Measurements from ENCODE around the gene DIP2A. TPM values are rescaled to one million over a fixed set of nuclear protein-coding genes. Genes with fewer than 3 reads are reported as not detected.

The DIP2A gene
- total RNA-seq, 6 experiments from 2014 or later = 20.0 to 24.1 (median 21.7) TPM

DNA sequence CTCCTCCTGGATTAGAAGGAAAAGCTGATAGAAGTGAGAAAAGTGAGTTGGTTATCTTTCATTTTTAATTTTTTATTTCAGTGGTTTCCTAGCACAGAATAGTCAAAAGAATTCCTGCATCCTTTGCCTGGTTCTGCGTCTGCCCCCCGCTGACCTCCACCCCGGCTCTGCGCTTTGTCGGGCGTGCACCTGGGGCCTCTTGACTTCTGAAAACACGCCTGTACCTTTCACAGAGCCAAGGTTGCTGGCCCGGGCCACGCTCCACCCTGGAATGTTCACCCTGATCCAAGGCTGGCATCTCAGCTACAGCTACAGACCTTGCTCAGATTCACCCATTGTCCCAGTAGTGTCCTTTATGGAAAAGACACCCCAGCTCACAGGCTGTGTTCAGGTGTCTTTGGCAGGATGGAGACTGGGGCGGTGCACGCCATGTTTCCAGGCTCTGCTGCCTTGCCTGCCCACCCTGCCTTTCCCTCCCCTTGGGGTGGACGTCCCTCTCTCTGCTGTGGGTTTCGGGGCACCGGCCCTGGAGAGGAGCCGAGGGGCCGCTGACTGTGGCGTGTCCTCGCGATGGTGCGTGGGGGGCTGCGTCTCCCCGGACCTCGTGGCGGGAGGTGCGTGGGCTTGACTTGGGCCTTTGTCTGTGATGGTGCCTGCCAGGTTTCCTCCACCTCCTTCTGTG lies 40.3 kb upstream of the DIP2A start:
- Mint-ChIP-seq H3K36me3 (ENCODE audit: low read depth) (peaks cover 17% of the 10 kb centered on the region), H3K4me1 (ENCODE audit: low read depth) (no peaks in the 10 kb centered on the region), H3K27me3 (ENCODE audit: insufficient read depth) (no peaks in the 10 kb centered on the region), H3K4me3 (no peak overlapping the region), H3K27ac (no peak overlapping the region), H3K9me3 (no peaks in the 10 kb centered on the region)
- DNase-seq = no peak
- TF ChIP-seq, protein P1, sequence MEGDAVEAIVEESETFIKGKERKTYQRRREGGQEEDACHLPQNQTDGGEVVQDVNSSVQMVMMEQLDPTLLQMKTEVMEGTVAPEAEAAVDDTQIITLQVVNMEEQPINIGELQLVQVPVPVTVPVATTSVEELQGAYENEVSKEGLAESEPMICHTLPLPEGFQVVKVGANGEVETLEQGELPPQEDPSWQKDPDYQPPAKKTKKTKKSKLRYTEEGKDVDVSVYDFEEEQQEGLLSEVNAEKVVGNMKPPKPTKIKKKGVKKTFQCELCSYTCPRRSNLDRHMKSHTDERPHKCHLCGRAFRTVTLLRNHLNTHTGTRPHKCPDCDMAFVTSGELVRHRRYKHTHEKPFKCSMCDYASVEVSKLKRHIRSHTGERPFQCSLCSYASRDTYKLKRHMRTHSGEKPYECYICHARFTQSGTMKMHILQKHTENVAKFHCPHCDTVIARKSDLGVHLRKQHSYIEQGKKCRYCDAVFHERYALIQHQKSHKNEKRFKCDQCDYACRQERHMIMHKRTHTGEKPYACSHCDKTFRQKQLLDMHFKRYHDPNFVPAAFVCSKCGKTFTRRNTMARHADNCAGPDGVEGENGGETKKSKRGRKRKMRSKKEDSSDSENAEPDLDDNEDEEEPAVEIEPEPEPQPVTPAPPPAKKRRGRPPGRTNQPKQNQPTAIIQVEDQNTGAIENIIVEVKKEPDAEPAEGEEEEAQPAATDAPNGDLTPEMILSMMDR (IDR thresholded peaks at IDR 0.05) = no peak

DNA sequence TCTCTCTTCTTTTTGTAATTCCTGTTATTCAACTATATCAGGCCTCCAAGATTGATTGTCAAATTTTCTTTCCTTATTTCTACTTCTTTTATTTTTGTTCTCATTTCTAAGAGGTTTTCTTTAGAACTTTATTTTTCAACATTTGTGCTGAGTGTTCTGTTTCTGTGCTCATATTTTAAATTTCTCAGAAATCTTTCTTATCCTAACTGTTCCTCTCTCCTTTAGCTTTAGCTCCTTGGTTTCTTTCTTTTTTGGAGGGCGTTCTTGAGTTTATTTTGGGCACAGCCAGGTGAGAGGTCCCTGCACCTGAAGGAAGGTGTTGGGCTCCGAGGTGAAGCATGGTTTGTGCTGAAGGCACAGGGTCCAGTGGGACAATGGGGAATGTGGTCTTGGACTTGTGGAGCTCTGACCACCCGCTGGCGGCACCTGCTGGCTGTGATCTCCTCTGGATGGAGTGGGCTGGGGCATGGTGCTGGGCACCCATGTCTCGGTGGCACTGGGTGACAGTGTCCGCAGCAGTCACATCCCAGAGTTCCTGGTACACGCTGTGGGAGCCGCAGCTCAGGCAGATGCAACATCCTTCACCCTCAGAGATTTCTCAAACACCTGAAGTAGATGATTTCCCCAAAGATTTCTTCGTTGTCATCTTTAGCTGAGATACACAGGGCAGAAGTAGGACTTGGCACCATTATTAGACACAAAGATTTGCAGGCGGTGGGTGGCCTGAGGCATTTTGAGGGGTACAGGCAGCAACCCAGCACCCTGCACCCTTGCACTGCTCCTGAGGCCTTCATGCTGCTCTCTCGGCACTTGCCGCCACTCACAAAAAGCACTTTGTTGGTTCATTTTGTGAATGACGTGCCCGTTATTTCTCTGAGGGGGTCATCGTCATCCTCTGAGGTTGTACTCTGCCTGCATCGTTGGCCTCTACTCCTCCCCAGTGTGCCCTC lies 38.2 kb upstream of the DIP2A start:
- H3K4me3 Mint-ChIP-seq = no peak overlapping the region
- no peaks in the 10 kb centered on the region for H3K4me1 Mint-ChIP-seq (ENCODE audit: low read depth)
- TF ChIP-seq, protein P1 (IDR thresholded peaks at IDR 0.05) = no peak
- H3K36me3 Mint-ChIP-seq (ENCODE audit: low read depth) = peaks cover 17% of the 10 kb centered on the region
- no peak overlapping the region for H3K27ac Mint-ChIP-seq
- no peaks in the 10 kb centered on the region for H3K9me3 Mint-ChIP-seq
- no peaks in the 10 kb centered on the region for H3K27me3 Mint-ChIP-seq (ENCODE audit: insufficient read depth)
- DNase-seq = no peak

DNA sequence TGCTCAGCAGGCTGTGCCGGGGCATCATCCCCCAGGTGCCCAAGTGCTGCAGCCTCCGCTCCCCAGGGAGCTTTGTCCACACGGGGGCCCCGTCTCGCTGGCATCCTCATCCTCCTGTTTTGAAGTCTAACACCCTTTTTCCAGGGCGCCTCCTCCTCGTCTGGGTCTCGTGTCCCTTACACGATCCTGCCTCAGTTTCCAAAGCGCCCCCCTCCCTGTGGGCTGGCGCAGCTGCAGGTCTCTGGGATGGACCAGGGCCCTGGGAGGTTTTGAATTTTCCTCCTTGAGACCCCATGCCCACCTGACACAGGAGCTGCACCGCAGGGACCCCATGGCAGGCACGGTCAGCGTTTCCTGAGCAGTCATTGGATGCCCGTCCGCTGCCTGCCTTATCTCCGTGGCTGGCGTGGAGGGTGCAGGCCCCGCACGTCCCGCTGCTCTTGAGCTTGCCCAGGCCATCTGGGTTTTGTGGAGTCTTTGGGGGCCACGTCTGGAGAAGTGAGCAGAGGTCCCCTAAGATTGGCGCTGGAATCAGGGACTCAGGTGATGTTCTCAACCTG lies 37.4 kb upstream of the DIP2A start:
- H3K4me3 Mint-ChIP-seq = no peak overlapping the region
- DNase-seq = no peak
- H3K4me1 Mint-ChIP-seq (ENCODE audit: low read depth) = no peaks in the 10 kb centered on the region
- H3K36me3 Mint-ChIP-seq (ENCODE audit: low read depth) = peaks cover 17% of the 10 kb centered on the region
- TF ChIP-seq, protein P1 (IDR thresholded peaks at IDR 0.05) = no peak
- H3K27ac Mint-ChIP-seq = no peak overlapping the region
- H3K9me3 Mint-ChIP-seq = no peaks in the 10 kb centered on the region
- no peaks in the 10 kb centered on the region for H3K27me3 Mint-ChIP-seq (ENCODE audit: insufficient read depth)

DNA sequence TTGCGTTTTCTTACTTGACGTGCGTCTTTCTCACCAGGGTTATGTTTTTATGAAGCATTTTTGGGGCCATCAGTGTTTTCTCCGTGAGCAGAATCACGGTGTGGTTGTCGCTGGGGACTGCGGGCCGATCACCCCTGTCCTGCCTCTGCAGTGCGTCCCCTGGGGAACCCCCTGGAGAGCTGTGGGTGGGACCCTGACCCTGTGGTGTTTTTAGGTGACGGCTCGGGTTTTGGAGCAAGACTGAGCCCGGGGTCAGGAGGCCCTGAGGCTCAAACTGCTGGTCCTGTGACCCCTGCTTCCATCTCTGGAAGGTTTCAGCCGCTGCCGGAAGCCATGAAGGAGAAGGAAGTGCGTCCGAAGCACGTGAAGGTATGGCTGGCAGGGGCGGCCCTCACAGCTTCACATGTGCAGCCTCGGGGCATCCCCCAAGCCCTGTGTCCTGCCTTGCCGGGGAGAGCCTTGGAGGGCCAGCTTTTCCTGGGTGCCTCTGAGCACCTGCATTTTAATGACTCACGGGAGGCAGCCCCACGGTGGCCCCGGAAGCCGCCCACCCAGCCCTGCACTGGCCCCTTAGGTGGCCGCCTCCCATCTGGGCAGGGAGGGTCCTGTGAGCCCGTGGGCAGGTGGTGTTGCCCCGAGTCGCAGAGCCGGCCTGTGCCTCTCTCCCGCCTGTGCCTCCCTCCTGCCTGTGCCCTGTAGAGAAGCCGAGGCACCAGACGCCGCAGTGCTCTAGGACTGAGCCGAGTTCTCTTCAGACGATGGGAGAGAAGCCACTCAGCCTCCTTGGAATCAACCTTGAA lies 36.7 kb upstream of the DIP2A start:
- H3K27ac Mint-ChIP-seq = no peak overlapping the region
- no peaks in the 10 kb centered on the region for H3K27me3 Mint-ChIP-seq (ENCODE audit: insufficient read depth)
- no peaks in the 10 kb centered on the region for H3K4me1 Mint-ChIP-seq (ENCODE audit: low read depth)
- DNase-seq = no peak
- TF ChIP-seq, protein P1 (IDR thresholded peaks at IDR 0.05) = no peak
- peaks cover 17% of the 10 kb centered on the region for H3K36me3 Mint-ChIP-seq (ENCODE audit: low read depth)
- H3K9me3 Mint-ChIP-seq = no peaks in the 10 kb centered on the region
- H3K4me3 Mint-ChIP-seq = no peak overlapping the region

DNA sequence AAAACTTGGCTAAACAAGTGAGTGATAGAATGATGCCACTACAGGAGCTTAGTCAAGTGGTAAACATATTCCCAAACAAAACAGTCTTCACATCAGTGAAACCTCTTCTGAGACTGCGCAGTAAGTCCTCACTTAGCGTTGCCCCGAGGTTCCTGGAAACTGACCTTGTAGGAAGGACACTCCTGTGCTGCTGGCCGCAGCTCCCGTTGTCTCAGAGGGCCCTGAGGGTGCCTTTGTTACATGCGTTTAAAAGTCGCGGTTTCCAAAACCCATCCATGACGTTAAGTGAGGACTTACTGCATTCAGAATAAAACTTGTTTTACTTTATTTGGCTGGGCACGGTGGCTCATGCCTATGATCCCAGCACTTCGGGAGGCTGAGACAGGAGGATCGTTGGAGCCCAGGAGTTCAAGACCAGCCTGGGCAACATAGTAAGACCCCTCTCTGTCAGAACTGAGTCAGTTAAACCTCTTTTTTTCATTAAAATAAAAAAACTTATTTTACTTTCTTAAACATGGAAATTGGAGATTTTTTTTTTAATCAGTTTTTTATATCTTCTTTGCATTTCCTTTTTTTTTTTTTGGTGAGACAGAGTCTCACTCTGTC lies 36.0 kb upstream of the DIP2A start:
- DNase-seq = no peak
- Mint-ChIP-seq H3K4me1 (ENCODE audit: low read depth) (no peaks in the 10 kb centered on the region), H3K36me3 (ENCODE audit: low read depth) (peaks cover 17% of the 10 kb centered on the region), H3K27me3 (ENCODE audit: insufficient read depth) (no peaks in the 10 kb centered on the region), H3K27ac (no peak overlapping the region), H3K9me3 (no peaks in the 10 kb centered on the region), H3K4me3 (no peak overlapping the region)
- TF ChIP-seq, protein P1 (IDR thresholded peaks at IDR 0.05) = no peak

Measured in HFFc6 (cell line).